Activated CD8-positive, alpha-beta memory T cell treated with anti-CD3 and anti-CD28 coated beads, Interleukin-2, amount 50 U/mL, for 4 hours (primary cell): ENCODE results near the gene NAA35.
"Not testable (repeated sequence)": the region's sequence is repeated elsewhere in the genome, so short reads cannot be mapped to it uniquely, and the experiment has no call there.

ENCODE experiments used
- DNase-seq: peaks from one replicate; pipeline ENCODE4 v3.0.0-alpha.2; 2020

Gene NAA35

DNA sequence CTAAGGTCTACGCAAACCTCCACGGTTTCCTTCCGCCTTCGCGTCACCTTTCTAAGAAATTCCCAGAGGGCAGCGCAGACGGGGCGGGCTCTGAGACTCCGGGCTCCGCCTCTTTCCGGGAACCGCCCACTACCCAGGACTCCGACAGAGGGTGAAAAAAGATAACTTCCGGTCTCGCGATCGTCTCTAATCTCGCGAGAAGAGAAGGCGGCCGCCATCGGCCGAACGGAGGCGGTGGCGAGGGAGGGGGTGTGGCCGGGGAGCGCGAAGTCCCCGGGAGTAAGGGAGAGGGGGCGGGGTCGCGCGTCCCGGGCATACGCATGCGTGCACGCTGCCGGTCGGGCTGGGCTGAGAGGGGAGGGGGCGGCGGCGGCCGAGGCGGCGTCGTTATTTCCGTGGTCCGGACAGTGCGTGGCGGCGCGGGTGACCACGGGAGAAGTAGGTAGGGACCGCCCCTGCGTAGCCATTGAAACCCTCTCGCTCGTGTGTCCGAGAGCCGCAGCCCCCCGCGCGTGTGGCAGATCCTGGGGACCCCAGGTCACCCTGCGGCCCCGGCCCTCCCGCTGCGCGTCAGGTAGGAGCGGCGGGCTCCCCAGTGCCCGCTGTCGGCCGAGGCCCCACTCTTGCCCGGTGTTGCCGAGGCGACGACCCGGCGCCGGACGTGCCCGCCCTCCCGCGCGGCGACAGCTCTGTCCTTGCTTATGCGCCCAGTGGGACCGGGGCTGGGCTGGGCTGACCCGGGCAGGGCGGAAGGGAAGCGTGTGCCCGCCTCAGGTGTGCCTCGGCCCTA is at the start of gene NAA35:
Gene NAA35 (plus strand): TSS at position 315 of the 790 bp plus-strand sequence. CDS start 1,014 bp downstream, outside the sequence.
- DNase-seq: peak; percentile 99

DNA sequence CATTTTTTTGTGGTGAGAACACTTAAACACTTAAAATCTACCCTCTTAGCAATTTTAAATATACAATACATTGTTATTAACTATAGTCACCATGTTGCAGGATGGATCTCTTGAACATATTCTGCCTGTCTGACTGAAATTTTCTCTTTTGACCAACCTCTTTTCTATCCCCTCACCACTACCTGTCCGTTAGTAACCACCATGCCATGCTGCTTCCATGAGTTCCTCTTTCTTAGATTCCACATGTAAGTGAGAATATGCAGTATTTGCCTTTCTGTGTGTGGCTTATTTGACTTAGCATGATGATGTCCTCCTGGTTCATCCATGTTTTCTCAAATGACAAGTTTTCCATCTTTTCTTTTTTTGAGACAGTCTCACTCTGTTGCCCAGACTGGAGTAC is 48.5 kb upstream of the NAA35 start:
- no peak for DNase-seq

DNA sequence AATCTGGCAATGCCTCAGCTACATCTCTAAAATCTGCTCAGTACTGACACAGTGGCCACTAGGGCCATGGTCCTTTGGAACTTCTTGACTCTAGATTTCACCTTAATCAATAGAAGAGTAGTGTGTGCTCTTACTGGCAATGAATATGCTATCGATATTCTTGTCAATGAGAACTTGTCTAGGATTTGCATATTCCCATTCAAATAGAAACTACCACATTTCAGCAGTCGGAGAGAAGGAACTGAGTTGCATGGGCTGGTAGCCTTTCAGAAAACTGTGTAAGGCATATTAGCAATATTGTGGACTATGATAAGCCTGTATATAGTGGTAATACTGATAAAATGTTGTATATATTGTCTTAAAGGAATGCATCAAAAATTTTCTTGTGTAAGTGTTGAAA is 45.3 kb upstream of the NAA35 start:
- DNase-seq: no peak

DNA sequence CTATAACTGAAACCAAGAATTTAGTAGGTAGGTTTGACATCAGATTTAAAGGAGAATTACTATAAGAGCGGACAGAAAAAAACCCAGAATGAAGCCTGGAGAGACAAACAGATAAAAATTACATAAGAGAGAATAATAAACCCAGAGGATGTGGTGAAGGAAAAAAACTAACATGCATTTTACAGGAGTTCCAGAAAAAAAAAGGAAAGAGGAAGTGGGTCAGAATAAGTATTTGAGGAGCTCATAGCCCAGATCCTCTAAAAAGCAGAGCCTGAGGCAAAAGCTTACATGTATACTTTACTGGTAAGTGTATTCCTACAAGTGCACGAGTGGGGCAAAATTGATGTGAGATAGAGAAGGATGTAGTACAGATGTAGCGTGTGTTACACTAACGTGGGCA is 43.1 kb upstream of the NAA35 start:
- no peak for DNase-seq

DNA sequence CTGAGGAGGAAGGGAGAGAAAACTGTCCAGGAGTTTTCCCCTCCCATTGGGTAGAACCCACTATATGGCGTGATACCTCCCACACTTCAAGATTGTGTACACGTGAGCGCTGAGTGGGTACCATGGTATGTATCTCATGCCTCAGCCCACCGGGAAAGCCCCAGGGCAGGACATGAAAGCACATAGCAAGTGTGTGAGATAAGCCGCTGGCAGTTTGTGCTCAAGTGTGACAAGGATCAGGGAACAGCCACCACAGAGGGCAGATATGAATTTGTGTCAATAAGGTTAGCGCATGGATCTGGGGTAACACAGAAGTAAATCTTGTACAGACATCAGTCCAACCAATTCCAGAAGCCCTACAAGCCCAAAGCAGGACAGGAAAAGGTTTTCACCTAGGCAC is 42.6 kb upstream of the NAA35 start:
- DNase-seq: no peak

DNA sequence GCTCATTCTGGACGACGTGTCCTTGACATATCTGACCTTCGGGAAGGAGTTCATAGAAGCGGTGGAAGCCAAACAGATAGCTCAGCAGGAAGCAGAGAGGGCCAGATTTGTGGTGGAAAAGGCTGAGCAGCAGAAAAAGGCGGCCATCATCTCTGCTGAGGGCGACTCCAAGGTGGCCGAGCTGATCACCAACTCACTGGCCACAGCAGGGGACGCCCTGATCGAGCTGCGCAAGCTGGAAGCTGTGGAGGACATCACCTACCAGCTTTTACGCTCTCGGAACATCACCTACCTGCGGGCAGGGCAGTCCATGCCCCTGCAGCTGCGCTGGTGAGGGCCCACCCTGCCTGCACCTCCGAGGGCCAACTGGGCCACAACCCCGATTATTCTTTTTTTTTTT is 41.6 kb upstream of the NAA35 start:
- DNase-seq: no peak

DNA sequence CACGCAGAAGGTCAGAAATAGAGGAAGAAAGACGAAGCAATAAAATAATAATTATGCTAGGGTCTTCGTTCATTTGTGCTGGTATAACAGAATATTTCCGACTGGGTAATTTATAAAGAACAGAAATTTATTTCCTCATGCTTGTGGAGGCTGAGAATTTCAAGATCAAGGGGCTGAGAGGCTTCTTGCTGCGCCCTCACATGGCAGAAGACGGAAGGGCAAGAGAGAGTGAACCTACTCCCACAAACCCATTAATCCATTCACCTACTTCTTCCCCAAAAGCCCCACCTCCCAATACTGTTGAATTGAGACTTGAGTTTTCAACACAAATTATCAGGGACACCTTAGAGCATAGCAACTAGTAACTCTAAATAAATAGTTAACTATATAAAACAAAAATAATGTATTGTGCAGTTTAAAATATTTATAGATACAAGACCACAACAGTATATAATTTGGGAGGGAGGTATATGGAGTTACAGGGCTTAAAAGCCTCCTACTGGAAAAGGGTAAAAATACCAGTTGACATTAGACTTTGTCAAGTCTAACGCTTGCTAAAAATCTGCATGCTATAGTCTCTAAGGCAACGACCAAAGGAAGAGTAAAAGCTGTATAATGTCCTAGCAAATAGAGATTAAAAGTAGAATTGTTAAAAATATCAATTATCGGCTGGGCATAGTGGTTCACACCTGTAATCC is 40.3 kb upstream of the NAA35 start:
- DNase-seq: peak; percentile 29

DNA sequence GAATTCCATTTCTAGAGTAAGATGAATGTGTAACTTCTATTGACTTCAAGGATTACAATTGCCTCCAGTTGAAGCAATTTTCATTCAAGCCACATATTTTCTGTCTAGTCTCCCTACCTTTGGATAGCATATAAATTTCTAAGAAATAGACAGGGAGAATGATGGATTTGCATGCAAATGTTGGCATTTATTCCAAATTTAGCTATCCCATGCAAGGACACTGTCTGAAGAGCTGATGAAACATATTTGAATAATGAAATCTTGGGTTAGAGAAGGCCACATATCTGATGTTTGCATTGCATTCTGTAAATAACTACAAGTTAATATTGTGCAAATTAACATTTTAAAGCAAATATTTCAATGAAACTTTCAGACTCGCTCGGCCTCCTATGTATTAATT is 36.0 kb upstream of the NAA35 start:
- no peak for DNase-seq

DNA sequence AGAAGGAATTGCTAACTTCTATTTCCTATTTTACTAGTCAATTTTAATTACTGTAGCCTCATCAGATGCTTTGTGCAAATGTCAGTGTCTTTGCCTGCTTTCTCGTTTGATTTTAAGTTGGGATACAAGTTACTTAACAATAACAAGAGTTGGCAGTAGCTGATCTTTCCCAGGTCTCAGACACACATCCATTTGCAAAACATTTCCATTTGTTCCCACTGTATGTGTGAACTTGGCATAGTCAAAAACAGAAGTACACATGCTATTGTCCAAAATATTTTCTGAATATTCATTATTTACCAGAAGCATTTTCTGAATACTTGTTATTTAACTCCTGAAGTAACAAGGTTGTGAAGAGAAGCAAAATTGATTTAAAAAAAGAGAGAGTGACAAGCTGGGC is 35.0 kb upstream of the NAA35 start:
- DNase-seq: no peak

DNA sequence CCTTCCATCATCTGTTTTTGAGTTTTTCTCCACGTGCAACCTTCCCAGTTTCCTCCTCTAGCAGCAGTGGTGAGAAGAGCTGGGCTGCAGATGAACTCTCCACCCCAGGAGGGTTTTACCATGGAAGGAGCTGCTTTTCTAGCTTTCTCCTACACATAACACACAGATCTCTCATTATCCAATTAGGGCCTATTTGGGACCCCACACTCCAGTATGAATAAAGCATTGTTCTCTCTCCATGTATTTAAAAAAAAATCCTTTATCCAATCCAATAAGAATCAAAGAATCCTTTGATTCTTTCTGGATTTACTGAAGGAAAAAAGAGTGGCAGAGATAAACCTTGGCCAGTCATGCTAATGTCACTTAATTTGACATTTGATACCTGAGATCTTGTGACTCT is 31.6 kb upstream of the NAA35 start:
- no peak for DNase-seq

DNA sequence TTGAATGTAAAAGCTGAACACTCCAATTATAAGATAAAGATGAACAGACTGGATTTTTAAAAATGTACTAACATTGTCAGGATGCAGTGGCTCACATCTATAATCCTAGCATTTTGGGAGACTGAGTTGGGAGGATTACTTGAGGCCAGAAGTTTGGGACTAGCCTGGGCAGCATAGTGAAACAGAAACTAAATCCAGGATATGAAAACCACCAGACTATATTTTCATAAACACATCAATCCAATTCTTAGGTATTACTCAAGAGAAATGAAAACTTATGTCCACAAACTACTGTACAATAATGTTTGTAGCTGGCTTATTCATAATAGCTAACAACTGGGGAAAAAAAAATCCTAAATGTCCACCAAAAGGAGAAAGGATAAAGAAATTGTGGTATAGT is 26.8 kb upstream of the NAA35 start:
- DNase-seq: no peak

DNA sequence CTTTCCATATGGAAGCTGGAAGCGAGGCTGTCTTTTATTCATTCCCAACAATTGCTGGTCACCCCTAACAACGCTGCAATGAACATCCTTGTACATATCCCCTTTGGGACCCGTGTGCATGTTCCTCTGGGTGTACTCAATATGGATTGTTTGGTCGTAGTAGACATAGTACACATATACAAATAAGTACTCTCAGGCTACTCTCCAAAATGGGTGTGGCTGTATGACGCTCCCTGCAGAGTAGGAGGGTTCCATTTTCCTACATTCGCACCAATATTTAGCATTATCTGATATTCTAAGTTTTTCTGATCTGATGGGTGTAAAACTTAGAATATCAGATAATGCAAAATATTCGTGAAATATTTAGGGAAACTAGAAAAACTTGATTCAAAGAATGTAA is 23.2 kb upstream of the NAA35 start:
- no peak for DNase-seq

DNA sequence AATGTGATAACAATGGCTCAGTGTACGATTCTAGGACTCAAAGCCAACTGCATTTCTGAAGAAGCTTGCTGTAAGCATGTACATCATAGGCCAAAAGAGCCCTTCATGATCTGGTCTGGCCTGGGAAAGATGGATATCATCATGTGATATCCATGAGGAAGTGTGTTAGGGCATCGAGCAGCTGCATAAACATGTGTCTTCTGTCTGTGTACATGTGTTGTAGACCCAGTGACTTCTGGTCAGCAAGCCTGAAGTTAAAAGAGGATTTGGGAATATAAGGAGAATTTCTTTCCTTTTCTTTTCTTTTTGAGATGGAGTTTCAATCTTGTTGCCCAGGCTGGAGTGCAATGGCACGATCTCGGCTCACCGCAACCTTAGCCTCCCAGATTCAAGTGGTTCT is 15.5 kb upstream of the NAA35 start:
- DNase-seq: no peak

DNA sequence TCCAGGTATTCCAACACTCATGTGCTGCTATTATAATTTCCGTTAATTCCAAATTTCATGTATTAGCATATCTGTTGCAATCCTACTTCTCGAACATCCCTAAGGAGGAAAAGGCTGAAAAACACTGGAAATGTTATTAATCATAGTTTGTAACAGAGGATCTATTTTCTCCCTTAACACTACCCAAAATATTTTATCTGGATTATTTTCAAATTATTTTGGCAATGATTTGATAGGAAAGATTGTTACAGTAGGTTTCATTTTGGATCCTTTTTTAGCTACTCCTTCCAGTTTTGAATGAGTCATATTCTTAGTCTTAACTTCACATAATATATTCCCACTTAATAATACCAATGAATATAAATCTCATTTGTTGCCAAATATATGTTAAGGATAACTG is 13.9 kb upstream of the NAA35 start:
- no peak for DNase-seq

DNA sequence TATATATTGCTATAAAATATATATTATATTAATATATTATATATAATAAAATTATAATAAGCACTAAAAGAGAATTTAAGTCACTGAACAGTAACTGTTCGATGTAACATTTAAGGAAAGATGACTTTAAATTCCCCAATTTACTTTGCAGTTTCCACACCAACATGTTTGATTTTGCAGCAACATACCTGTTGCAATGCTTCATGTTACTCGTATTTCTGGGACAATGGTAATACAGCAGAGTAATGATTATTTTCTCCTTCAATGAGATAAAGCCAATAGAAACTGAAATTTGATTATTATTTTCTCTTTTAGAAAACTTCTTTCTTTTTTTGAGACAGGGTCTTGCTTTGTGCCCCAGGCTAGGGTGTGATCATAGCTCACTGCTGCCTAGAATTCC is 9.5 kb upstream of the NAA35 start:
- no peak for DNase-seq

DNA sequence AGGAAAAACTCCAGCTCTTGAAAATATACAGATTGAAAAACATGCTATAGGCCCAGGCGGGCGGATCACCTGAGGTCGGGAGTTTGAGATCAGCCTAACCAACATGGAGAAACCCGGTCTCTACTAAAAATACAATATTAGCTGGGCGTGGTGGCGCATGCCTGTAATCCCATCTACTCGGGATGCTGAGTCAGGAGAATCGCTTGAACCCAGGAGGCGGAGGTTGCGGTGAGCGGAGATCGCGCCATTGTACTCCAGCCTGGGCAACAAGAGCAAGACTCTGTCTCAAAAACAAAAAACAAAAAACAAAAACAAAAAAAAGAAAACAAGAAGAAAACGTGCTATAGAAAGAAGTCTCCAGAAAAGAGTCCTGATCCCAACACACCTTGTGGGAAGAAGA is 5.0 kb upstream of the NAA35 start:
- not testable (repeated sequence) for DNase-seq

DNA sequence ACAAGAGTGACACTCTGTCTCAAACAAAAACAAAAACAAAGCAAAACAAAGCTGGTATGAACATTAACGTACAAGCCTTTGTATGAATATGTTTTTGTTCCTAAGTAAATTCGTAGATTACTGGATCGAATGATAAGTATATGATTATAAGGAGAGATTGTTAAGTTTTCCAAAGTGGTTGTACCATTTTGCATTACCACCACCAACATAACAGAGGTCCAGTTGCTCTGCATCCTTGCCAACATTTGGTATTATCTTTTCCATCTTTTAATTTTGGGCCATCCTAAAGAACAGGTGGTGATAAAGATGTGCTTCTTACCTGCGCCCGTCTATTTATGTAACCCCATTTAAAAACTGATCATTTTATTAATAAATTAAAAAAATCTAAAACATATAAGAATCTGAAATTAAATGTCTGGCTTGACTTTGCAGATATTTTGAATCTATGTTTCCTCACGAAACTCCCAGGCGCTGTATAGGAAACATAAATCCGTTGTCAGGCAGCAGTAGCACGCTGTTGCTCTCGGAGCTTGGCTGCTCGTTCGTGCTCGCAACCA is 593 bp upstream of the NAA35 start:
- no peak for DNase-seq

DNA sequence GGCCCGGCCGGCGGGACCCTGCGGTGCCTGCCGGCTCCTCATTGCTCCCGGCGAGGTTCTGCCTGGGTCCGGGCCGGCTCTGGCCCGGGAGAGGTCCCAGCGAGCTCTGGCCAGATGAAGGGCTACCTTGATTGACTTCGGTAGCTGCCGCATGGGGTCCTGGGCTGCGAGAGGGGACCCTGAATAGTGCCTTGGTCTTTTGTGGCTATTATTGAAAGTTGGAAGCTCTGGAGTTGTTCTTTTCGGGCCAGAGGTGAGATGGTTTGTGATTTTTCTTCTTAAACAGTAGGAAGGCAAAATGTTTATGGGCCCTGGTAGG is 635 bp downstream of the NAA35 start:
- no peak for DNase-seq

DNA sequence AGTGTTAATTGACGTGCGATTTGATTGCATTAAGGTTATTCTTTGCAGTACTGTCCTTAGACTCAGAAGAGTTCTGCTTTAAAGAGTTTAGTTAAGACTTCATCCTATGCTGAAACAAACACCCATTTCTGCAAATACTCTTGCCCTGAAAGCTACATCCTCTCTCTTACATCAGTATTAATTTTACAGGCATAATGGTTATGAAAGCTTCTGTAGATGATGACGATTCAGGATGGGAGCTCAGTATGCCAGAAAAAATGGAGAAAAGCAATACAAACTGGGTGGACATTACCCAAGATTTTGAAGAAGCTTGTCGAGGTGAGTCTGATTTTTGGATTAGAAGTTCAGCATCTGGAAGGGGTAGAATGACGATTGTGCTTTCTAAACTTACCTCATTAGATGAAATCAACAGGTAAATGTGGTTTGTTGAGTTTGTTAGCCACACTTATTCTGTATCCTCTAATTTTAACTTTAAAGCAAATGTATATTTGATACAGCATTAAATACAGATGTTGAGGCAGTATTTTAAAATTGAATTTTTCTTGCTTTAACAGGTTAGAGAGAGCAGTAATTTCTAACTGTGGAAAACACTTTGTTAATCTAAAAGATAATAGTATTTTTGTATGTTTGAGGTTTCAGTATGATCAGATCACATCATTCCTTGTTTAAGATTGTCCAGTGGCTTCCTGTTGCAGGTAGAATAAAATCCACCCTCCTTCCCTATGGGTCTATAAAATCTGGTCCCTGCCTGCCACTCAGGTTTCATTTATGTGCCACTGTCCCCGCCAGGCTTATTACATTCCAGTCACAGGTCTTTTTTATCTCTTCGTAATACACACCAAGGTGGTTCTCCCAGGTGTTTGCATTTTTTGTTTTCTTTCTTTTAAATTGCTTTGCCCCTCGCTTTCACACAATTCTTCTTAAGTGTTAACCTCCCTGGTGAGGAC is 1.3 kb downstream of the NAA35 start:
- no peak for DNase-seq

DNA sequence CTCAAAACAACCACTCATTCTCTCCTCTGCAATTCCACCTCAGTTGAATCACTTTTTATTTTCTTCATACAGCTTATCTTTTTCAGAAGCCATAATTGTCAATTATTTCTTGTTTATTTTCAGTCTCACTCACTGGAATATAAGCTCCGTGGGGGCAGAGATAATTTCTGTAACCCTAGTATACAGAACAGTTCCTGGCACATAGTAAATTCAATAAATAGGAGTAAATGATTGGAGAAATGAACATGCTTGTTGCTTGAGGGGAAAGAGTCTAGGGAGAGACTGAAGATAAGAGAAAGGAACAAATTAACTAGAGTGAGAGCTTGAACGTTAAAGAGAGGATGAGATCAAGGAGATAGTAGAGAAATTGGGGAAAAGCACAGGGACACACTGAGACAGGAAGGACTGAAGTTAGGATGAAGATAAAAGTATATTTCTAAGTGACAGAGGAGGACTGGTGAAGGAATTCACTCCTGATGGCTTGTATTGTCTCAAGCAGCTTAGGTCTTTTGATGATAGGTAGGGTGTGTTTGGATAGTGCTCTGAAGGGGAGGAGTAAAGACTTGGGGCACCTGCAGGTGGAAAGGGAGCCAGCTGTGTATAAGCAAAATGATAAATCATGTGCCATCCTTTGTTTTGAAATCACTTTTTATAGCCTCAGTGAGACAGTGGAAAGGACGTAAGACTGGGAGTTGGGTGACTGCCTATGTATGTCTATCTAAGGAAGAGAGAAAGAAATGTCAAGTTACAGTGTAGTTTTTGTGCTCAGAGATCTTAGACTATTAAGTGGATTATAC is 2.2 kb downstream of the NAA35 start:
- no peak for DNase-seq

DNA sequence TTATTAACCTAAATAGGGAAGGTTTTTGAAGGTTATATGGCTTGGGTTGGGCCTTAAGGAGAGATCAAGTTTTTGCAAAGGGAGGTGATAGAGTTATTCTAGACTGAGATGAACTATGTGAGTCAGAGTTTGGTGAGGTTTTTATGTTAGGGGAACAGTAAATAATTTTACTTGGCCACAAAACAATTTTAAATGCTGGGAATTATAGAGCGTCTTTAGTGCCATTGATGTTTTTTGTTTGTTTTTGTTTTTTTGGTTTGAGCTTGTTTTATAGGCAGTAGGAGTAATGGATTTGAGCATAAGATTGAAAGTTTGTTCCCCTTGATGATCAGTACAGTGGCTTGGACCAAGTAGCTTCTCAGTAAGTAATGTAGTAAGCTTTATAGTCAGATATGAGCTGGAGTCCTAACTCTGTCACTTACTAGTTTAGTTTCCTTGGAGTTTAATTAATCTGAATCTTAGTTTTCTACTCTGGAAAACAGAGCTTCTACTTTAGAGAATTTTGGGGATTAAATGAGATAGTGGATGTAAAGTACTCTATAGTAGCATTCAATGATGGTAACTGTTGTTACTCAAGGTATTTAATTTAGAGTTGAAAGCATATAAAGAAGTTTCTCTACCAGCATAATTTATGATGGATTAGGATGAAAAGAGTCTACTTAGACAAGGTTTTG is 2.9 kb downstream of the NAA35 start:
- DNase-seq: no peak

DNA sequence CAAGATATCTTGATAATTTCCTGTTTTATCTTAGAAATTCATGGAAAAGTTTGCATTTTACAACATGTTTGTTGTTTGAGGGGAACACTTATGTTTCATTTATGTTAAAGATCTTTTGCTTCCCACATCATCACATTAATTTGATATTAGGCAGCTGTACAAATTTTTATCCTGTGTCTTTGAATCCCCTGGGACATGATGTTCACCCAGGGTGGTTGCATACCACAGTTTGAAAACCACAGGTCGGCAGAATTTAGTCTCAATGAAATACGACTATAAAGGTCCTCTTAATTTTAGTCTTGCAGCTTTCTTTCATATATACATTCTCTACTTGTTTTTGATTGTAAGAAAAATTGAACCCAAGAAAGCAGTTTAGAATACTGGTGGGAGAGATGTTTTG is 3.7 kb downstream of the NAA35 start:
- no peak for DNase-seq
